A673 (cell line): ENCODE measurements around the gene CDH23. TPM values are rescaled to one million over a fixed set of nuclear protein-coding genes. Genes with fewer than 3 reads are reported as not detected.

Experiments used
- BruUV-seq: library from RNA; stranded (reverse); fragments of 400-500 nt; replicated peaks from 2 replicates; lab custom pipeline; 2021; lab: Mats Ljungman, UMichigan
- CTCF ChIA-PET: fragments of 300-600 bp; sonication (Branson Sonifier 250); formaldehyde crosslinking; loops from one replicate; lab custom pipeline; 2022; ENCODE audit warnings: antibody characterized with exemption; lab: Charles Lee
- POLR2A ChIA-PET: fragments of 300-600 bp; sonication (Branson Sonifier 250); formaldehyde crosslinking; loops from one replicate; lab custom pipeline; 2022; ENCODE audit warnings: antibody characterized with exemption; ENCODE audit not compliant: low non-redundant PET; lab: Charles Lee
- DNase-seq: peaks from one replicate; pipeline ENCODE4 v3.0.0-alpha.2; 2015; ENCODE audit warnings: low spot score
- H3K27ac ChIP-seq: fragments of 200-600 bp; sonication (generic); 2 replicates; pipeline ENCODE4 v1.5.1; 2016; ENCODE audit warnings: mixed run types, low read depth, mild to moderate bottlenecking, mixed read lengths, antibody characterized with exemption, low read length; ENCODE audit not compliant: poor library complexity, severe bottlenecking
- H3K27me3 ChIP-seq: fragments of 200-600 bp; sonication (generic); replicated peaks from 2 replicates; pipeline ENCODE4 v1.6.1; 2017; ENCODE audit warnings: mixed run types, low read depth, mild to moderate bottlenecking, mixed read lengths, antibody characterized with exemption, low read length; ENCODE audit not compliant: insufficient read depth, poor library complexity
- H3K36me3 ChIP-seq: fragments of 200-600 bp; sonication (generic); 2 replicates; pipeline ENCODE4 v1.6.1; 2016; ENCODE audit warnings: mixed run types, mild to moderate bottlenecking, mixed read lengths, antibody characterized with exemption, low read length; ENCODE audit not compliant: insufficient read depth, poor library complexity, severe bottlenecking
- H3K4me1 ChIP-seq: fragments of 200-600 bp; sonication (generic); 2 replicates; pipeline ENCODE4 v1.6.1; 2017; ENCODE audit warnings: mixed run types, mild to moderate bottlenecking, mixed read lengths, antibody characterized with exemption, low read length; ENCODE audit not compliant: insufficient read depth, poor library complexity, severe bottlenecking
- H3K4me3 ChIP-seq: fragments of 200-600 bp; sonication (generic); 2 replicates; pipeline ENCODE4 v1.5.1; 2016; ENCODE audit warnings: low read depth, mixed run types, mild to moderate bottlenecking, mixed read lengths, low read length; ENCODE audit not compliant: poor library complexity, severe bottlenecking
- H3K9me3 ChIP-seq: fragments of 200-600 bp; sonication (generic); 2 replicates; pipeline ENCODE4 v1.6.1; 2016; ENCODE audit warnings: mixed run types, low read depth, mild to moderate bottlenecking, mixed read lengths, antibody characterized with exemption, low read length; ENCODE audit not compliant: poor library complexity, severe bottlenecking
- CTCF ChIP-seq: fragments of 300-800, 200-600 bp; sonication (generic); conservative IDR thresholded peaks from 2 replicates; pipeline ENCODE4 v1.5.1; 2017; ENCODE audit warnings: low read depth, mild to moderate bottlenecking, antibody characterized with exemption, low read length, moderate library complexity, mixed read lengths
- EZH2 ChIP-seq: fragments of 200-600 bp; sonication (generic); IDR thresholded peaks from 2 replicates; pipeline ENCODE4 v1.6.1; 2017; ENCODE audit warnings: borderline replicate concordance, low read depth, mild to moderate bottlenecking, mixed read lengths, antibody characterized with exemption, low read length; ENCODE audit not compliant: poor library complexity, severe bottlenecking
- intact Hi-C: fragments of 100-400 bp; cut with micrococcal nuclease; formaldehyde crosslinking; loops from one replicate; pipeline ENCODE4 v1.10.0; 2022; ENCODE audit not compliant: unreplicated experiment
- total RNA-seq: library from RNA; stranded (reverse); gene quantifications from 2 replicates; pipeline ENCODE4 v1.2.3, GENCODE V29; 2021

Gene CDH23
- total RNA-seq, 1 experiment from 2014 or later: 49.7 TPM

- no peak for DNase-seq
- peaks cover 11% of the 10 kb centered on the region for H3K4me1 ChIP-seq
- H3K9me3 ChIP-seq: no peaks in the 10 kb centered on the region
- H3K27me3 ChIP-seq: no peaks in the 10 kb centered on the region
- H3K4me3 ChIP-seq: no peak overlapping the region
- ChIA-PET POLR2A (no interaction called here), CTCF (no interaction called here)
- intact Hi-C loops: no loop called here
- H3K27ac ChIP-seq: no peak overlapping the region
- no peaks in the 10 kb centered on the region for H3K36me3 ChIP-seq
- no TSS peak for BruUV-seq
- no peak for TF ChIP-seq EZH2
- TF ChIP-seq CTCF: no peak
These were observed 188.3 kb downstream of the CDH23 start for GRCh38 chr10:71584902-71585563.

DNA sequence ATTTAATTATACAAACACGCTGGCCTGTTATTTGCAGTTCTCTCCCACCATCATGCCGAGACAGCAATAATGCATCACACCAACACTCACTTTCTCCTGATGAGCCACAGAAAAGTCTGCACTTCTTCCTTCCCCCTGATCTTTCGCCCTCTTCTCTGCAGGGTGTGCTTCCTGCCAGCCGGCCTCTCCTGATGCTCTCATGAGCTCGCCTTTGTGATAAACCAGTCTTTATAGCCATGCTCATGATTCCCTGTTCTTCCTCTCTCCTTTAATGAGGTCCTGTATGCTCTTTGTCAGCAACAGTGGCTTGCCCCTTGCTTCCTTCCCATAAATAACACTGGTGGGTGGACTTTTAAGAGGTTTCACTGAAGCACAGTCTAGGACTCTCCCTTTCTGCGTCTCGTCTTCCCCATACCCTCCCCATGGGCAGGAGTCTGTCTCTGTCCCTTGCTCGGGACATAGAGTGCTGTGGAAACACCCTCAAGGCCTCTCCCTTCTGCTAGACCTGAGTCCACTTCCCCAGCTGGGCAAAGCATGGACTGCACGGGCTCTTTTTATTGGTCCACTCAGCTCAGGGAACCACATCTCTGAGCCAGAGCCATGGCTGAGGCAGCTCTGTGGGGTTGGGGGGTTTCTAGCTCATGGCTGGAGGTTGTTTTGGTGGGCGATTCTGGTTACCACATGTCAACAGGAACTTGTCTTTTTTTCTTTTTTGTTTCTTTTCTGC lies 189.0 kb downstream of the CDH23 start:
- Histone ChIP-seq H3K4me1 (peaks cover 18% of the 10 kb centered on the region), H3K4me3 (no peak overlapping the region), H3K9me3 (no peaks in the 10 kb centered on the region), H3K27me3 (no peaks in the 10 kb centered on the region), H3K27ac (no peak overlapping the region), H3K36me3 (no peaks in the 10 kb centered on the region)
- POLR2A ChIA-PET: no interaction called here
- no peak for TF ChIP-seq EZH2
- no peak for TF ChIP-seq CTCF
- BruUV-seq: no TSS peak
- CTCF ChIA-PET: no interaction called here
- DNase-seq: peak; percentile 45
- intact Hi-C loops: no loop called here

DNA sequence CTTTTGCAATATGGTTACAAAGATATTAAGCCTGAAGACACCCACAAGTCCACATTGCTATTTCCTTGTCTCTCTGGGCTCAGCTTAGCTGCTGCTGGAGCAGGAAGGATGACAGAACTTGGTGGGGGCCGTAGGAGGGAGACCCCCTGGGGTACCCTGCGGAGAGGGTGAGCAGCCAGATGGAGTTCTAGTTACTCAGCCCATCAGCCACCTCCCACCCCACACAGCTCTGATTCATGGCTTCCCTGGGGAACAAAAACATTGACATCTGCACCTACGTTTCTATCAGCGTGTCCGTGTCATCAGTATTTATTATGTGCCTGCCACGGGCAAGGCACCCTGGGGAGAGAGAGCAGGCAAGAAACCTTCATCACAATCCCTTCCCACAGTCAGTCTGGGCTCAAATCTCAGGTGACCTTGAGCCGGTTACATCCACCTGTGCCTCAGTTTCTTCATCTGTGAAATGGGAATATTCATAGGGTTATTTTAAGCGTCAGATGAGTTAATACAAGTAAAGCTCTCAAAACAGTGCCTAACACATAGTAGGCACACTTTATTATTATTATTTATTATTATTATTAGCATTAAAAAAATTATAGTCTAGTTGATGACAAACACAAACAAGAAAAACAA lies 191.3 kb downstream of the CDH23 start:
- Histone ChIP-seq H3K4me3 (no peak overlapping the region), H3K36me3 (no peaks in the 10 kb centered on the region), H3K27ac (no peak overlapping the region), H3K27me3 (no peaks in the 10 kb centered on the region), H3K9me3 (no peaks in the 10 kb centered on the region), H3K4me1 (peaks cover 24% of the 10 kb centered on the region)
- ChIA-PET POLR2A (no interaction called here), CTCF (no interaction called here)
- TF ChIP-seq EZH2: no peak
- no peak for TF ChIP-seq CTCF
- peak; percentile 71 for DNase-seq
- no TSS peak for BruUV-seq
- intact Hi-C loops: no loop called here
